ENCODE data around the gene GRXCR2.

- no peak for TF ChIP-seq ISL1 (CRISPR knock-in tag; IDR thresholded peaks at IDR 0.05)
- TF ChIP-seq TCF4 (CRISPR knock-in tag; IDR thresholded peaks at IDR 0.05; ENCODE audit: borderline replicate concordance): no peak
Measured at GRCh38 chr5:145920542-145921210, 47.9 kb upstream of the GRXCR2 start.

Data from SK-N-SH treated with all-trans-retinoic acid at 6 μM for 48 hours (cell line).